DOHH2 (cell line): Measurements from ENCODE around the gene SIGLEC15.

Source experiments
- H3F3A ChIP-seq: fragments of 200-600 bp; sonication (generic), shearing (Covaris generic); 2 replicates; pipeline ENCODE4 v1.6.0; 2016; ENCODE audit warnings: antibody characterized with exemption, mild to moderate bottlenecking; ENCODE audit not compliant: control insufficient read depth, insufficient read depth
- H3K27ac ChIP-seq: fragments of 200-600 bp; sonication (generic); 2 replicates; pipeline ENCODE4 v1.5.1; 2014; ENCODE audit warnings: low read depth, mild to moderate bottlenecking, low read length, moderate library complexity
- H3K27me3 ChIP-seq: fragments of 200-600 bp; sonication (generic); 2 replicates; pipeline ENCODE4 v1.6.1; 2014; ENCODE audit warnings: mild to moderate bottlenecking, low read length, mixed read lengths; ENCODE audit not compliant: control insufficient read depth
- H3K36me3 ChIP-seq: fragments of 200-600 bp; sonication (generic); 2 replicates; pipeline ENCODE4 v1.6.1; 2014; ENCODE audit warnings: mild to moderate bottlenecking, low read length, moderate library complexity, mixed read lengths; ENCODE audit not compliant: control insufficient read depth
- H3K4me1 ChIP-seq: fragments of 200-600 bp; sonication (generic); 2 replicates; pipeline ENCODE4 v1.6.1; 2014; ENCODE audit warnings: mild to moderate bottlenecking, low read length, mixed read lengths; ENCODE audit not compliant: control insufficient read depth
- H3K4me2 ChIP-seq: fragments of 200-600 bp; sonication (generic); 2 replicates; pipeline ENCODE4 v1.6.0; 2014; ENCODE audit warnings: mild to moderate bottlenecking, low read length, moderate library complexity
- H3K4me3 ChIP-seq: fragments of 200-600 bp; sonication (generic); 2 replicates; pipeline ENCODE4 v1.5.1; 2014; ENCODE audit warnings: mild to moderate bottlenecking, low read length, mixed read lengths
- H3K79me2 ChIP-seq: fragments of 200-600 bp; sonication (generic); 2 replicates; pipeline ENCODE4 v1.6.1; 2014; ENCODE audit warnings: mild to moderate bottlenecking, low read length, mixed read lengths; ENCODE audit not compliant: control insufficient read depth
- H3K9me2 ChIP-seq: fragments of 200-600 bp; sonication (generic); replicated peaks from 2 replicates; pipeline ENCODE4 v1.6.1; 2014; ENCODE audit warnings: mild to moderate bottlenecking, low read length, mixed read lengths; ENCODE audit not compliant: control insufficient read depth
- H3K9me3 ChIP-seq: fragments of 200-600 bp; sonication (generic); 2 replicates; pipeline ENCODE4 v1.6.1; 2014; ENCODE audit warnings: antibody characterized with exemption, low read length, mixed read lengths; ENCODE audit not compliant: control insufficient read depth, insufficient read depth
- H4K20me1 ChIP-seq: fragments of 200-600 bp; sonication (generic); 2 replicates; pipeline ENCODE4 v1.6.0; 2014; ENCODE audit warnings: low read depth, mild to moderate bottlenecking, antibody characterized with exemption, low read length, moderate library complexity; ENCODE audit not compliant: control insufficient read depth, insufficient read depth
- EZH2phosphoT487 ChIP-seq: fragments of 200-600 bp; sonication (generic); IDR thresholded peaks from 2 replicates; pipeline ENCODE4 v1.6.1; 2017; ENCODE audit warnings: borderline replicate concordance, mild to moderate bottlenecking, antibody characterized with exemption, low read length, moderate library complexity, mixed read lengths
- TF ChIP-seq, protein P1 (sequence below): fragments of 200-600 bp; sonication (generic); IDR thresholded peaks from one replicate; pipeline ENCODE4 v1.5.1; 2014; ENCODE audit warnings: antibody characterized with exemption, mild to moderate bottlenecking, low read depth, low read length; ENCODE audit not compliant: poor library complexity, severe bottlenecking

The SIGLEC15 gene

DNA sequence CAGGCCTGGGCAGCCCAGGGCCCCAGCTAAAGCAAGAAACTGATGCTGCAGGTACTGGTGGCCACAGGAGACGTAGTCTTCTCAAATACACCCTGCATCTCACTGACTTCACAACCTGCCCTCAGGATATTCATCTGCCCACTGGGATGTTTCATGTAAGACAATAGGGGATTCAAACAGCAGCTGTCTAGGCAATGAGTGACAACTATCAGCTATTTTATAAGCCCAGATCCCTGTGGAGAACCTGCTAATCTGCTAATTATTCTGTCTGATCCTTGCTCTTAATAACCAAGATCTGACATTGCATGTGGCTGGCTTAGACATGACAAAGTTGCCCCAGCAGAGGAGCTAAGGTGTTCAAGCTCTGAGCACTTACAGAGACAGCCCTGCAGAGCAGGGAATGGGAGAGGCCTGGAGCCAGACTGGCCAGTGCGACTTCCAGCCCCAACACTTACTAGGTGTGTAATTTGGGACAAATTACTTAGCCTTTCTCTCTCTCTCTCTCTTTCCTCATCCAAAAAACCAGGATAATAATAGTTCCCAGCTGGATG lies 28.6 kb downstream of the SIGLEC15 start:
- Histone ChIP-seq H3K79me2 (no peaks in the 10 kb centered on the region), H4K20me1 (no peaks in the 10 kb centered on the region), H3K9me3 (no peaks in the 10 kb centered on the region), H3K27ac (no peak overlapping the region), H3K27me3 (no peaks in the 10 kb centered on the region), H3F3A (no peaks in the 10 kb centered on the region), H3K9me2 (no peaks in the 10 kb centered on the region), H3K4me1 (no peaks in the 10 kb centered on the region), H3K4me3 (no peak overlapping the region), H3K36me3 (peaks cover 30% of the 10 kb centered on the region), H3K4me2 (no peak overlapping the region)
- TF ChIP-seq EZH2phosphoT487 = no peak
- TF ChIP-seq, protein P1, sequence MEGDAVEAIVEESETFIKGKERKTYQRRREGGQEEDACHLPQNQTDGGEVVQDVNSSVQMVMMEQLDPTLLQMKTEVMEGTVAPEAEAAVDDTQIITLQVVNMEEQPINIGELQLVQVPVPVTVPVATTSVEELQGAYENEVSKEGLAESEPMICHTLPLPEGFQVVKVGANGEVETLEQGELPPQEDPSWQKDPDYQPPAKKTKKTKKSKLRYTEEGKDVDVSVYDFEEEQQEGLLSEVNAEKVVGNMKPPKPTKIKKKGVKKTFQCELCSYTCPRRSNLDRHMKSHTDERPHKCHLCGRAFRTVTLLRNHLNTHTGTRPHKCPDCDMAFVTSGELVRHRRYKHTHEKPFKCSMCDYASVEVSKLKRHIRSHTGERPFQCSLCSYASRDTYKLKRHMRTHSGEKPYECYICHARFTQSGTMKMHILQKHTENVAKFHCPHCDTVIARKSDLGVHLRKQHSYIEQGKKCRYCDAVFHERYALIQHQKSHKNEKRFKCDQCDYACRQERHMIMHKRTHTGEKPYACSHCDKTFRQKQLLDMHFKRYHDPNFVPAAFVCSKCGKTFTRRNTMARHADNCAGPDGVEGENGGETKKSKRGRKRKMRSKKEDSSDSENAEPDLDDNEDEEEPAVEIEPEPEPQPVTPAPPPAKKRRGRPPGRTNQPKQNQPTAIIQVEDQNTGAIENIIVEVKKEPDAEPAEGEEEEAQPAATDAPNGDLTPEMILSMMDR = no peak

DNA sequence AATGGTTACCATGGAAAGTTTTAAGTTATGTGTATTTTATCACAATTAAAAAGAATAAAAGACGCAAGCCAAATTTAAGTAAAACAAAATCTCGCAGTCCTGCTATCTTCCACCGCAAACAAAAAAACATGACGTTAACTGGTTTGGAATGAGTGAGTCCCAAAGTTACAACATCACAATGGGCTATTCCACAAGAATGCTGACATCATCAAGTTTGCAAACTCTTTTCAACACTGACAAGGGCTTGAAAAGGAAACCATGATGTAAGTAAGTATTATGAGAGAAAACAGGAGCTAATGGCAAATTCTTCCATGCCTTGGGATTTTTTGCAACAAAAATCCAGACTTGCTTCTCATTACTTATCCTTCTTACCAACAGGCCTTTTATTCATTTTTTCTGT lies 31.1 kb downstream of the SIGLEC15 start:
- Histone ChIP-seq H3K27me3 (no peaks in the 10 kb centered on the region), H3F3A (no peaks in the 10 kb centered on the region), H3K9me2 (no peaks in the 10 kb centered on the region), H3K27ac (no peak overlapping the region), H3K79me2 (no peaks in the 10 kb centered on the region), H3K4me2 (no peak overlapping the region), H3K4me1 (no peaks in the 10 kb centered on the region), H4K20me1 (no peaks in the 10 kb centered on the region), H3K9me3 (no peaks in the 10 kb centered on the region), H3K4me3 (no peak overlapping the region), H3K36me3 (peaks cover 43% of the 10 kb centered on the region)
- TF ChIP-seq EZH2phosphoT487 = no peak
- TF ChIP-seq, protein P1 = no peak

DNA sequence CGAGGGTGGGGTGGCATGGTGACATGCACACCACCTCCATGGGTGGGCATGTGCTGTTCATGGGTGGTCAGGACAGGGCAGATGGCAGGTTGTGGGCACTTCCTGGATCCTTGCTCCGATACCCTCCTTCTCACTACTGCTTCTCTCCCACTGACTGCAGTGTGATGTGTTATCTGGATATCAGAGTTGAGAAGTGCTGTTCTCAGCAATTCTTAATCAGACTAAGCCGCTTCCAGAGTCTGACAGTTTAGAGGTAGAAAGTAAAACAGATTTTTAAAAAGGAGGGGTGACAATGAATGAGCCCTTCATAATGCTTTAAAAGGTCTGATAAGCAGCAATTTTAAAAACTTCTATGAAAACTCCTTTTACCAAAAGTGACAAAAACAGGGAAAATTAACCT lies 33.9 kb downstream of the SIGLEC15 start:
- Histone ChIP-seq H4K20me1 (no peaks in the 10 kb centered on the region), H3K9me2 (no peaks in the 10 kb centered on the region), H3K36me3 (peaks cover 43% of the 10 kb centered on the region), H3K4me2 (no peak overlapping the region), H3K27me3 (no peaks in the 10 kb centered on the region), H3F3A (no peaks in the 10 kb centered on the region), H3K79me2 (no peaks in the 10 kb centered on the region), H3K9me3 (no peaks in the 10 kb centered on the region), H3K4me3 (no peak overlapping the region), H3K4me1 (no peaks in the 10 kb centered on the region), H3K27ac (no peak overlapping the region)
- TF ChIP-seq EZH2phosphoT487 = no peak
- TF ChIP-seq, protein P1 = no peak

DNA sequence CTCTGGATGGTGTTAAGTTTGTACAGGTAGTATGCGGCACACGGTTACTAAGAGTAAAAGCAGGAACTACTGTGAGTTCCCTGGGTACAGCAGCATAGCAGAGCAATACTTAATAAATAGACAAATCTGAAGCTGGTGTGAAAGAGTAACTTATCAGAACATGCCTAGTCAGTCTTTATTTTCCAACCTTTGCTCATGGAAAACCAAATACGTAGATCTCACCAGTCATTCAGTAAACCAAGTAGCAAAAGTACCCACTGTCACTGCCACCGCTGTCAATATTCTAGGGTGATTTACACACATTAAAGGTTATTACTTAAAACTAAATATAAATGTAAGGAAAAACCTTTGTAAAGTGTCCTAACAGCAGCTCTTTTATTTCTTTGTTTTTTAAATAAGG lies 35.0 kb downstream of the SIGLEC15 start:
- TF ChIP-seq, protein P1 = no peak
- no peak for TF ChIP-seq EZH2phosphoT487
- Histone ChIP-seq H3F3A (no peaks in the 10 kb centered on the region), H3K27me3 (no peaks in the 10 kb centered on the region), H3K4me3 (no peak overlapping the region), H3K4me1 (no peaks in the 10 kb centered on the region), H3K4me2 (no peak overlapping the region), H3K36me3 (peaks cover 49% of the 10 kb centered on the region), H3K79me2 (no peaks in the 10 kb centered on the region), H4K20me1 (no peaks in the 10 kb centered on the region), H3K27ac (no peak overlapping the region), H3K9me3 (no peaks in the 10 kb centered on the region), H3K9me2 (no peaks in the 10 kb centered on the region)
